ENCODE measurements around the gene NBR1.
"Not testable (repeated sequence)": the region's sequence is repeated elsewhere in the genome, so short reads cannot be mapped to it uniquely, and the experiment has no call there.

The NBR1 gene

DNA sequence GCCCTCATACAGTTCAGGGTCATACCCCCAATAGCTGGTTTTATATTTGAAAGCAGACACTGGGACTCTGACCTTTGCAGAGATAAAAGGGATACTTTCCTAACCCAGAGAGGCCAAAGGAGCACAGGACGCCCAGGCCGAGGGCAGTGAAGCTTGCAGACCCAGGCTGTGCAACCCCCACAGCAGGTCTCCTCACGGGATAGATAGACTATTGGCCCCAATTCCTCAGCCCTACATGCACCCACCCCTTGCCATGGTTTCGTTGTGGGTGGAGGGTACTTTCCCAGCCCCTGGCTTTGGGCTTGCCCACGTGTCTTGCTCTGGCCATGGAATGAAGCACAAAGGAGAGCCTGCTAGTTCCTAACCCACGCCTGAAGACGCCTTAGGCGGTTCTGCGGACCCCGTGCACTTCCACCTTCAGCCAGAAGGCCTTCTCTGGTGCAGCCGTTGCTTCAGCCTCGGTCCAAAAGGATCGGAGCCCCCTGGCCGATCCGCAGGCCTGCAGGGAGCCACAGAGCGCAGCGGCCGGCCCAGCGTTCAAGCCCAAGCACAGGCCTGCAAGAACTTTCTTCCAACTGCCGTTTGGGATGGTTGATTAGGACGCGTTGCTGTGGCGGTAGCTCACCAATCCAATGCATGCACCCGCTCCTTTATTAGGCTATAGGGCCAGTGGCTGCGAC is 36.1 kb upstream of the NBR1 start:
- H3K4me1 ChIP-seq (ENCODE audit: control insufficient read depth in 5 of 5, insufficient read depth in 5 of 5, low read length in 5 of 5), result peaks cover 0 to 6% (median 0%) of the 10 kb centered on the region in 5 donors
- H3K9ac ChIP-seq (ENCODE audit: low read length in 5 of 5), result no peak overlapping the region
- no peak overlapping the region for H3K27ac ChIP-seq (ENCODE audit: low read depth, low read length)
- no peaks in the 10 kb centered on the region for H3K27me3 ChIP-seq (ENCODE audit: control insufficient read depth in 5 of 5, insufficient read depth in 4 of 5, low read length in 5 of 5)
- H3K4me3 ChIP-seq (ENCODE audit: low read depth in 1 of 5, low read length in 5 of 5), result no peak overlapping the region
- H3K9me3 ChIP-seq (ENCODE audit: control insufficient read depth in 5 of 5, low read length in 5 of 5), result no peaks in the 10 kb centered on the region
- H3K36me3 ChIP-seq (ENCODE audit: control insufficient read depth in 5 of 5, insufficient read depth in 5 of 5, low read length in 5 of 5), result peaks cover 0 to 28% (median 26%) of the 10 kb centered on the region in 5 donors

DNA sequence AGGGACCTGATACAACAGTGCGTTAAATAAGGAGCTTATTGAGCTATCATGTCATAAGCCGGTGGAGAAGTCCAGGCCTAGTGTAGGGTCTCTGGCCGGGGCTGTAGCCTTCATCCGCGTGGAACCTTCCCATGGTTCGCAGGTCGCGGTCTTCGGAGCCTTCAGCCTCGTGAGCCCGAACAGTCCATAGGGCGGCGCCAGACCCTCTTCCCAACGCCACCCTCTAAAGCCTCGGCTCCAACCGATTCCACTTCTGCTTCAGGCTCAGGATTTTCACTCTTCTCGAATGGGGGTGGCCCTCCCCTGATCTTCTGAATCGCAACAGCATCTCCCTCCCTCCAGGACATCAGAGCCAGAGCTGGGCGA is 35.6 kb upstream of the NBR1 start:
- H3K4me3 ChIP-seq (ENCODE audit: low read depth in 1 of 5, low read length in 5 of 5), result no peak overlapping the region

DNA sequence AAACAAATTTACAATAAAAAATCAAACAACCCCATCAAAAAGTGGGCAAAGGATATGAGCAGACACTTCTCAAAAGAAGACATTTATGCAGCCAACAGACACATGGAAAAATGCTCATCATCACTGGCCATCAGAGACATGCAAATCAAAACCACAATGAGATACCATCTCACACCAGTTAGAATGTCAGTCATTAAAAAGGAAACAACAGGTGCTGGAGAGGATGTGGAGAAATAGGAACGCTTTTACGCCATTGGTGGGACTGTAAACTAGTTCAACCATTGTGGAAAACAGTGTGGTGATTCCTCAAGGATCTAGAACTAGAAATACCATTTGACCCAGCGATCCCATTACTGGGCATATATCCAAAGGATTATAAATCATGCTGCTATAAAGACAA is 34.4 kb upstream of the NBR1 start:
- H3K4me1 ChIP-seq (ENCODE audit: control insufficient read depth in 5 of 5, insufficient read depth in 5 of 5, low read length in 5 of 5); H3K9me3 ChIP-seq (ENCODE audit: control insufficient read depth in 5 of 5, low read length in 5 of 5); H3K27ac ChIP-seq (ENCODE audit: low read depth, low read length); H3K27me3 ChIP-seq (ENCODE audit: control insufficient read depth in 5 of 5, insufficient read depth in 4 of 5, low read length in 5 of 5); H3K9ac ChIP-seq (ENCODE audit: low read length in 5 of 5); H3K4me3 ChIP-seq (ENCODE audit: low read depth in 1 of 5, low read length in 5 of 5): not testable (repeated sequence)
- H3K36me3 ChIP-seq (ENCODE audit: control insufficient read depth in 5 of 5, insufficient read depth in 5 of 5, low read length in 5 of 5), result peaks cover 0 to 35% (median 30%) of the 10 kb centered on the region in 5 donors

More for the DNA sequence above, 35.6 kb upstream of the NBR1 start:
- H3K9ac ChIP-seq (ENCODE audit: low read length in 5 of 5), result no peak overlapping the region
- H3K27me3 ChIP-seq (ENCODE audit: control insufficient read depth in 5 of 5, insufficient read depth in 4 of 5, low read length in 5 of 5), result no peaks in the 10 kb centered on the region
- H3K36me3 ChIP-seq (ENCODE audit: control insufficient read depth in 5 of 5, insufficient read depth in 5 of 5, low read length in 5 of 5), result peaks cover 0 to 31% (median 27%) of the 10 kb centered on the region in 5 donors
- no peak overlapping the region for H3K27ac ChIP-seq (ENCODE audit: low read depth, low read length)
- H3K4me1 ChIP-seq (ENCODE audit: control insufficient read depth in 5 of 5, insufficient read depth in 5 of 5, low read length in 5 of 5), result peaks cover 0 to 9% (median 0%) of the 10 kb centered on the region in 5 donors
- no peaks in the 10 kb centered on the region for H3K9me3 ChIP-seq (ENCODE audit: control insufficient read depth in 5 of 5, low read length in 5 of 5)

DNA sequence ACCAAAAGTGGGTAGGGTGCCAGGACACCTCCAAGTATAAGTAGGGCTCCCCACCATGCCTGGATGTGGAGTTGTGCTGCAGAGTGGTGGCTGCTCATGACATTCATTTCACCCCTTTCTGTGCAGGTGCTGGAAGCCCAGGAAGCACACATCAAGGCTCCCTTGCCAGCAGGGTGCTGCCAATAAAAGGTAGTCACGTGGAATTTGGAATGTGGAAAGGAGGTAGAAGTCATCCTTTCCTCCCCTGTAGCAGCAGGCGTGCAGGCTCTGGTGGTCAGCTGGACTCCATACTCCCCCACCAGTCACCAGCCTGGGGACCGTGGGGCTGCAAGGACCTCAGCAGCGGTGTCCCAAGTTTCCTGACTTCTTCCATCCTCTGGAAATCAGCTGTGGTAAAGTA is 32.5 kb upstream of the NBR1 start:
- not testable (repeated sequence) for H3K27me3 ChIP-seq (ENCODE audit: control insufficient read depth in 5 of 5, insufficient read depth in 4 of 5, low read length in 5 of 5); H3K4me3 ChIP-seq (ENCODE audit: low read depth in 1 of 5, low read length in 5 of 5); H3K9me3 ChIP-seq (ENCODE audit: control insufficient read depth in 5 of 5, low read length in 5 of 5); H3K27ac ChIP-seq (ENCODE audit: low read depth, low read length); H3K4me1 ChIP-seq (ENCODE audit: control insufficient read depth in 5 of 5, insufficient read depth in 5 of 5, low read length in 5 of 5); H3K9ac ChIP-seq (ENCODE audit: low read length in 5 of 5)
- peaks cover 0 to 35% (median 27%) of the 10 kb centered on the region in 5 donors for H3K36me3 ChIP-seq (ENCODE audit: control insufficient read depth in 5 of 5, insufficient read depth in 5 of 5, low read length in 5 of 5)

DNA sequence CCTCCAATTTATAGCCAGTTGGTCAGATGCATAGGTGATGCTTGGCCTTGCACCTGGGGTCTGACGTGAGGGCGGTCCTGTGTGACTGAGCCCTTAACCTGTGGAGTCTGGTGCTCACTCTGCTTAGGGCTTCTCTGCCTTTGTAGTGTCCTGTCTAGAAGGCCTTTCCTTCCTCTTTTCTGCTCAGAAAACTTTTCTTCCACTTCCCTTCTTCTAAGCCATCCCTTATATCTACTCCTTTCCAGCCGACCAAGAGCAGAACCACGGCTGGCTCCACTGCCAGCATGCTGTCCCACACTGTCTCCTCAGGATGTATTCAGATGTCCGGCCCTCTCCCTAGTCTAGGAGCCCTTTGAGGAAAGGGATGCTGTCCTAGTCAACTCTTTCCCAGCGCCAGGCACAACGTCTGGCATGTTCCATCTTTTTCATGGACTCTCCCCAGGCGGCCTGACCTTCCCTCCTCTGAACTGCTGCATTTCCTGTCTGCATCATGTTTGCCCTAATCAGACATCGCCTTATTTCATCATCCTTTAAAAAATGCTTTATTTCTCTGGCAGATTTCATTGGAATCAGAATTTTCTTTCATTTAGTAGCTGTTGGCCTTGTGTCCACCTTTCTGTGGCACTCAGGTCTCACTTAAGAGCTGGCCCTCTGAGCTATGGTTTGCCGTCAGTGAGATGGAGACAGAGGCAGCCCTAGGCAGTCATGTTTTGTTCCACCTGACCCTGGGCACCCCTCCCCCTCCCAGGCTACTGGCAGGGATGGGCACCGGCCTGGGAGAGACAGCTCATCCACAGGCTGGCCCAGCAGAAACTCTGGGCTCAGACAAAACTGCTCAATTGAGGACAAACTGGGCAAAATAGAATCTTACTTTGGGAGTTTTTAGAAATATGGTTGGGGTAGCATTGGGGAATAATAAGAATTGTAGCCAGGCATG is 30.4 kb upstream of the NBR1 start:
- H3K27ac ChIP-seq (ENCODE audit: low read depth, low read length), result no peak overlapping the region
- peaks cover 0 to 17% (median 11%) of the 10 kb centered on the region in 5 donors for H3K36me3 ChIP-seq (ENCODE audit: control insufficient read depth in 5 of 5, insufficient read depth in 5 of 5, low read length in 5 of 5)
- H3K4me3 ChIP-seq (ENCODE audit: low read depth in 1 of 5, low read length in 5 of 5), result no peak overlapping the region
- no peak overlapping the region for H3K9ac ChIP-seq (ENCODE audit: low read length in 5 of 5)
- H3K4me1 ChIP-seq (ENCODE audit: control insufficient read depth in 5 of 5, insufficient read depth in 5 of 5, low read length in 5 of 5), result peaks cover 0 to 3% (median 0%) of the 10 kb centered on the region in 5 donors
- H3K9me3 ChIP-seq (ENCODE audit: control insufficient read depth in 5 of 5, low read length in 5 of 5), result no peaks in the 10 kb centered on the region
- no peaks in the 10 kb centered on the region for H3K27me3 ChIP-seq (ENCODE audit: control insufficient read depth in 5 of 5, insufficient read depth in 4 of 5, low read length in 5 of 5)

DNA sequence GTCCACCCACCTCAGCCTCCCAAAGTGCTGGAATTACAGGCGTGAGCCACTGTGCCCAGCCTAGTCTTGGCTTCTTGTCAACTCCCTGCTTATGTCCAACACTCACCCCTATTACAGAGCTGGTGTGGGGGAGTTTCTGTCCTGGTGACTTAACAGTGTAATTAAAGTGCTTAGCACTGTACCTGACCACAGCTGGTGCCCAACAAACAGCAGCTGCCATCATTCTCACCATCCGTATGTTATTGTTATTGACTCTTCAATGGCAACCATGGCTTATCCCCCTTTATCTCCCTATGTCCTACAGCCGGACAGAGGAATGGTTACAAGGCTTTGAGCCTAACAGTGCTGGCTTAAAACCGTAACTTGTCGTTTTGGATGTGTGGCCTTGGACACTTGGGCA is 28.9 kb upstream of the NBR1 start:
- Histone ChIP-seq H3K9ac (ENCODE audit: low read length in 5 of 5) (no peak overlapping the region), H3K27me3 (ENCODE audit: control insufficient read depth in 5 of 5, insufficient read depth in 4 of 5, low read length in 5 of 5) (no peaks in the 10 kb centered on the region), H3K4me3 (ENCODE audit: low read depth in 1 of 5, low read length in 5 of 5) (no peak overlapping the region), H3K9me3 (ENCODE audit: control insufficient read depth in 5 of 5, low read length in 5 of 5) (no peaks in the 10 kb centered on the region), H3K27ac (ENCODE audit: low read depth, low read length) (no peak overlapping the region), H3K4me1 (ENCODE audit: control insufficient read depth in 5 of 5, insufficient read depth in 5 of 5, low read length in 5 of 5) (peaks cover 0 to 3% (median 0%) of the 10 kb centered on the region in 5 donors), H3K36me3 (ENCODE audit: control insufficient read depth in 5 of 5, insufficient read depth in 5 of 5, low read length in 5 of 5) (peaks cover 0 to 16% (median 11%) of the 10 kb centered on the region in 5 donors)

DNA sequence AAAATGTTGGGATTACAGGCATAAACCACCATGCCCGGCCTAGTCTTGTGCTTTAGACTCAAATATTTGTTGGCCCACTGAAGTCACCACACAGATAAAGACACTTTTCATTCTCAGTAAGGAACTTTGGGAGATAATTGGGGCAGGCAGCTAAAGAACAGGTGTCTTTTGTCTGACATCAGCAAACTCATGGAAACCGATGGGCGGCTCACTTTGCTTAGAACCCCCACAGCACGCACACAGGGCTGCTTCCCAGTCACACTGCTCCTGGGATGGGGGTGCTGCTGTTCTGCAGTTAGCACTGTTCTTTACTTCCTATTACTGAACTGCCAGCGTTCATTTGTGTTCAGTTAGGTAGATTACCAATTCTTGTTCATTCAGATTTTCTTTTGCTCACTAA is 27.8 kb upstream of the NBR1 start:
- Histone ChIP-seq H3K9ac (ENCODE audit: low read length in 5 of 5) (no peak overlapping the region), H3K36me3 (ENCODE audit: control insufficient read depth in 5 of 5, insufficient read depth in 5 of 5, low read length in 5 of 5) (peaks cover 0 to 16% (median 11%) of the 10 kb centered on the region in 5 donors), H3K4me3 (ENCODE audit: low read depth in 1 of 5, low read length in 5 of 5) (no peak overlapping the region), H3K9me3 (ENCODE audit: control insufficient read depth in 5 of 5, low read length in 5 of 5) (no peaks in the 10 kb centered on the region), H3K4me1 (ENCODE audit: control insufficient read depth in 5 of 5, insufficient read depth in 5 of 5, low read length in 5 of 5) (peaks cover 0 to 3% (median 0%) of the 10 kb centered on the region in 5 donors), H3K27me3 (ENCODE audit: control insufficient read depth in 5 of 5, insufficient read depth in 4 of 5, low read length in 5 of 5) (no peaks in the 10 kb centered on the region), H3K27ac (ENCODE audit: low read depth, low read length) (no peak overlapping the region)

DNA sequence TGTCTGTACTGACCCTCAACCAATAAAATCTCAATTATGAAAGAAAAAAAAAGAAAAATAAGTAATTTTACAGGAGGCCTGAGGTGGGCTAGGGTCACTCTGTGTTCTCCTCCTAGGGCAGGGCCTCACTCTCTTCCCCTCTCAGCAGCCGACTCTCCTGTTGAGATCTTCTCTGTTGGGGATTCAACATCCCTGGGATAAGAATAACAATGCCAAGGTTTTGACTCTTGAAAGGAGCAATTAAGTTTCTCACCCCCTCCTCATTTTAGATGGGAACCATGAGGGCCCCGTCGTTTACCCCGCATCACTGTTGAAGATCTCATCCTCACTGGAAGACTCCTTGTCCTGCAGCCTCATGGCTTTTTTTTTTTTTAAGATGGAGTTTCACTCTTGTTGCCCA is 24.4 kb upstream of the NBR1 start:
- H3K9ac ChIP-seq (ENCODE audit: low read length in 5 of 5), result no peak overlapping the region

DNA sequence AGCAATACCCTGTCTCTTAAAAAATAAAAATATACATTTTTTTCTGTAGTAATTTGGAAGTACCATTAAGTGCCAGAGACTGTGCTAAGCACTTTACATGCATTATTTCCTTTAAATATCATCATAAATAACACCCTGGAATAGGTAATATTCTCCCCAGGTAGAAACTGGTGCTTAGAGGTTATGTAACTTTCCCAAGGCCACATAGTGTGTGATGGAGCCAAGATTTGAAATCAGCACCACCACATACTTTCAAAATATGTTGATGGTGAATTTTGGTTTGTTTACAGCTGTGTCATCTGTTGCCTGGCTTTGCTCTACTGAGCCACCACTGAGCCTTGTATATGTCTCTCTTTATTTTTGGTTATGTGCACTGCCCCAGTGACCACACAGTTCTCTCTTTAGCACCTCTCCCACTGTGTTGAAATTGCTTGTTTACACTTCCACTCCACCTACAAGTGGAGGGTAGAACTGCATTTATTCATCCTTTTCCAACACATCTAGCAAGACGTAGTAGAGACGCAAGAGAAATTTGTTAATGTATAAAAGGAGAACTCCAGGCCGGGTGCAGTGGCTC is 19.0 kb upstream of the NBR1 start:
- no peaks in the 10 kb centered on the region for H3K4me1 ChIP-seq (ENCODE audit: control insufficient read depth in 5 of 5, insufficient read depth in 5 of 5, low read length in 5 of 5)
- H3K9ac ChIP-seq (ENCODE audit: low read length in 5 of 5), result no peak overlapping the region
- H3K36me3 ChIP-seq (ENCODE audit: control insufficient read depth in 5 of 5, insufficient read depth in 5 of 5, low read length in 5 of 5), result peaks cover 0 to 3% (median 3%) of the 10 kb centered on the region in 5 donors
- no peak overlapping the region for H3K4me3 ChIP-seq (ENCODE audit: low read depth in 1 of 5, low read length in 5 of 5)
- H3K27me3 ChIP-seq (ENCODE audit: control insufficient read depth in 5 of 5, insufficient read depth in 4 of 5, low read length in 5 of 5), result no peaks in the 10 kb centered on the region
- no peak overlapping the region for H3K27ac ChIP-seq (ENCODE audit: low read depth, low read length)
- no peaks in the 10 kb centered on the region for H3K9me3 ChIP-seq (ENCODE audit: control insufficient read depth in 5 of 5, low read length in 5 of 5)

More for the DNA sequence above, 24.4 kb upstream of the NBR1 start:
- Histone ChIP-seq H3K27me3 (ENCODE audit: control insufficient read depth in 5 of 5, insufficient read depth in 4 of 5, low read length in 5 of 5) (no peaks in the 10 kb centered on the region), H3K27ac (ENCODE audit: low read depth, low read length) (no peak overlapping the region), H3K9me3 (ENCODE audit: control insufficient read depth in 5 of 5, low read length in 5 of 5) (no peaks in the 10 kb centered on the region), H3K4me3 (ENCODE audit: low read depth in 1 of 5, low read length in 5 of 5) (no peak overlapping the region), H3K4me1 (ENCODE audit: control insufficient read depth in 5 of 5, insufficient read depth in 5 of 5, low read length in 5 of 5) (no peaks in the 10 kb centered on the region), H3K36me3 (ENCODE audit: control insufficient read depth in 5 of 5, insufficient read depth in 5 of 5, low read length in 5 of 5) (peaks cover 0 to 9% (median 9%) of the 10 kb centered on the region in 5 donors)
